ENCODE data around the gene ARHGEF10L.

DNA sequence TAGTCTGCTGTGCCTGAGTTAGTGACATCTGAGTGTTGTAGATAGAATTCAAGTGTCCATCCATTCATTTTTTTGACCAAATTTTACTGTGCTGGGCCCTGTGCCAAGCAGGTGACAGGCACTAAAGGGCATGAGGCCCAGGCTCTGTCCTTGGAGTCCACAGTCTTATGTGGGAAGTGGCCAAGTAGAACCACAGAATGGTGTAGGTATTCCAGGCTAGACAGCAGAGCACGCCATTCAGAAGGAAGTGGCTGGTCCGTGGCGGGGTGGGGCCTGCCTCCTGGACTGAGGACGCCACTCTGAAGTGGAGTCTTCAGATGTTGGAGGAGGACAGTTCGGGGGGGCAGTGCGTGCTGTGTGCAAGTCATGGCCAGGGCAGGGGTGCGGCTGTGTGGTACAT lies 146.8 kb downstream of the ARHGEF10L start:
- TF ChIP-seq, protein P1, sequence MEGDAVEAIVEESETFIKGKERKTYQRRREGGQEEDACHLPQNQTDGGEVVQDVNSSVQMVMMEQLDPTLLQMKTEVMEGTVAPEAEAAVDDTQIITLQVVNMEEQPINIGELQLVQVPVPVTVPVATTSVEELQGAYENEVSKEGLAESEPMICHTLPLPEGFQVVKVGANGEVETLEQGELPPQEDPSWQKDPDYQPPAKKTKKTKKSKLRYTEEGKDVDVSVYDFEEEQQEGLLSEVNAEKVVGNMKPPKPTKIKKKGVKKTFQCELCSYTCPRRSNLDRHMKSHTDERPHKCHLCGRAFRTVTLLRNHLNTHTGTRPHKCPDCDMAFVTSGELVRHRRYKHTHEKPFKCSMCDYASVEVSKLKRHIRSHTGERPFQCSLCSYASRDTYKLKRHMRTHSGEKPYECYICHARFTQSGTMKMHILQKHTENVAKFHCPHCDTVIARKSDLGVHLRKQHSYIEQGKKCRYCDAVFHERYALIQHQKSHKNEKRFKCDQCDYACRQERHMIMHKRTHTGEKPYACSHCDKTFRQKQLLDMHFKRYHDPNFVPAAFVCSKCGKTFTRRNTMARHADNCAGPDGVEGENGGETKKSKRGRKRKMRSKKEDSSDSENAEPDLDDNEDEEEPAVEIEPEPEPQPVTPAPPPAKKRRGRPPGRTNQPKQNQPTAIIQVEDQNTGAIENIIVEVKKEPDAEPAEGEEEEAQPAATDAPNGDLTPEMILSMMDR (IDR thresholded peaks at IDR 0.05) = no peak
- TF ChIP-seq POLR2A (IDR thresholded peaks at IDR 0.05) = no peak
